HEK293 (cell line): ENCODE results near the gene FBXL15.
A peak's percentile ranks its signal among the peaks of the same experiment; 100 is the strongest.

Source experiments
- CTCF ChIP-seq: fragments of 450-650 bp; formaldehyde crosslinking; IDR thresholded peaks from 2 replicates; pipeline ENCODE4 v1.5.1; 2016; ENCODE audit warnings: missing biosample characterization, missing genetic modification characterization
- EGR2 ChIP-seq: fragments of 450-650 bp; formaldehyde crosslinking; IDR thresholded peaks from 2 replicates; pipeline ENCODE4 v1.5.1; 2016; ENCODE audit warnings: low read depth, missing biosample characterization, missing genetic modification characterization
- GLIS1 ChIP-seq: fragments of 450-650 bp; formaldehyde crosslinking; IDR thresholded peaks from 2 replicates; pipeline ENCODE4 v1.5.1; 2016; ENCODE audit warnings: missing biosample characterization, missing genetic modification characterization
- KLF10 ChIP-seq: fragments of 450-650 bp; IDR thresholded peaks from 2 replicates; pipeline ENCODE4 v1.5.1; 2018; ENCODE audit warnings: missing biosample characterization, mild to moderate bottlenecking, missing genetic modification characterization
- KLF8 ChIP-seq: fragments of 450-650 bp; formaldehyde crosslinking; IDR thresholded peaks from 2 replicates; pipeline ENCODE4 v1.5.1; 2016; ENCODE audit warnings: missing biosample characterization, missing genetic modification characterization
- SALL2 ChIP-seq: fragments of 450-650 bp; formaldehyde crosslinking; IDR thresholded peaks from 2 replicates; pipeline ENCODE4 v1.5.0; 2017; ENCODE audit warnings: missing biosample characterization, mild to moderate bottlenecking, missing genetic modification characterization, borderline replicate concordance
- SCRT2 ChIP-seq: fragments of 450-650 bp; formaldehyde crosslinking; IDR thresholded peaks from 2 replicates; pipeline ENCODE4 v1.5.1; 2016; ENCODE audit warnings: missing biosample characterization, missing genetic modification characterization
- SP7 ChIP-seq: fragments of 450-650 bp; formaldehyde crosslinking; IDR thresholded peaks from 2 replicates; pipeline ENCODE4 v1.5.1; 2016; ENCODE audit warnings: missing biosample characterization, missing genetic modification characterization
- TCF7L2 ChIP-seq: IDR thresholded peaks from 2 replicates; pipeline ENCODE4 v1.6.1; 2011; ENCODE audit warnings: low read depth, mild to moderate bottlenecking, inconsistent platforms, low read length, moderate library complexity, borderline replicate concordance
- YY2 ChIP-seq: fragments of 450-650 bp; formaldehyde crosslinking; IDR thresholded peaks from 2 replicates; pipeline ENCODE4 v1.5.1; 2016; ENCODE audit warnings: missing biosample characterization, missing genetic modification characterization
- ZBTB7A ChIP-seq: fragments of 450-650 bp; formaldehyde crosslinking; IDR thresholded peaks from 2 replicates; pipeline ENCODE4 v1.5.1; 2016; ENCODE audit warnings: low read depth, missing biosample characterization, missing genetic modification characterization
- ZEB2 ChIP-seq: fragments of 450-650 bp; formaldehyde crosslinking; IDR thresholded peaks from 2 replicates; pipeline ENCODE4 v1.5.1; 2016; ENCODE audit warnings: missing biosample characterization, missing genetic modification characterization
- ZFP41 ChIP-seq: fragments of 450-650 bp; formaldehyde crosslinking; IDR thresholded peaks from 2 replicates; pipeline ENCODE4 v1.5.1; 2016; ENCODE audit warnings: missing biosample characterization, missing genetic modification characterization, borderline replicate concordance
- ZNF114 ChIP-seq: fragments of 450-650 bp; formaldehyde crosslinking; IDR thresholded peaks from 2 replicates; pipeline ENCODE4 v1.5.0; 2017; ENCODE audit warnings: missing biosample characterization, missing genetic modification characterization
- ZNF138 ChIP-seq: fragments of 450-650 bp; formaldehyde crosslinking; IDR thresholded peaks from 2 replicates; pipeline ENCODE4 v1.5.1; 2016; ENCODE audit warnings: missing biosample characterization, missing genetic modification characterization, borderline replicate concordance
- ZNF140 ChIP-seq: fragments of 450-650 bp; formaldehyde crosslinking; IDR thresholded peaks from 2 replicates; pipeline ENCODE4 v1.5.1; 2016; ENCODE audit warnings: missing biosample characterization, missing genetic modification characterization
- ZNF157 ChIP-seq: fragments of 450-650 bp; formaldehyde crosslinking; IDR thresholded peaks from 2 replicates; pipeline ENCODE4 v1.5.1; 2016; ENCODE audit warnings: missing biosample characterization, missing genetic modification characterization
- ZNF18 ChIP-seq: fragments of 450-650 bp; formaldehyde crosslinking; IDR thresholded peaks from 2 replicates; pipeline ENCODE4 v1.5.1; 2016; ENCODE audit warnings: missing biosample characterization, missing genetic modification characterization
- ZNF223 ChIP-seq: fragments of 450-650 bp; formaldehyde crosslinking; IDR thresholded peaks from 2 replicates; pipeline ENCODE4 v1.5.1; 2016; ENCODE audit warnings: missing biosample characterization, missing genetic modification characterization
- ZNF311 ChIP-seq: fragments of 450-650 bp; formaldehyde crosslinking; IDR thresholded peaks from 2 replicates; pipeline ENCODE4 v1.5.1; 2017; ENCODE audit warnings: missing biosample characterization, missing genetic modification characterization, borderline replicate concordance
- ZNF354C ChIP-seq: fragments of 450-650 bp; formaldehyde crosslinking; IDR thresholded peaks from 2 replicates; pipeline ENCODE4 v1.5.1; 2016; ENCODE audit warnings: missing biosample characterization, missing genetic modification characterization, low read depth, borderline replicate concordance
- ZNF362 ChIP-seq: fragments of 450-650 bp; formaldehyde crosslinking; IDR thresholded peaks from 2 replicates; pipeline ENCODE4 v1.5.1; 2016; ENCODE audit warnings: missing biosample characterization, missing genetic modification characterization
- ZNF37A ChIP-seq: fragments of 450-650 bp; IDR thresholded peaks from 2 replicates; pipeline ENCODE4 v1.5.1; 2018; ENCODE audit warnings: missing biosample characterization, missing genetic modification characterization
- ZNF501 ChIP-seq: fragments of 450-650 bp; formaldehyde crosslinking; IDR thresholded peaks from 2 replicates; pipeline ENCODE4 v1.5.1; 2016; ENCODE audit warnings: missing biosample characterization, missing genetic modification characterization
- ZNF529 ChIP-seq: fragments of 450-650 bp; formaldehyde crosslinking; IDR thresholded peaks from 2 replicates; pipeline ENCODE4 v1.5.1; 2017; ENCODE audit warnings: missing genetic modification characterization, missing biosample characterization; ENCODE audit not compliant: insufficient replicate concordance
- ZNF585B ChIP-seq: fragments of 450-650 bp; formaldehyde crosslinking; IDR thresholded peaks from 2 replicates; pipeline ENCODE4 v1.5.1; 2016; ENCODE audit warnings: missing biosample characterization, missing genetic modification characterization
- ZNF610 ChIP-seq: fragments of 450-650 bp; formaldehyde crosslinking; IDR thresholded peaks from 2 replicates; pipeline ENCODE4 v1.5.1; 2016; ENCODE audit warnings: missing biosample characterization, missing genetic modification characterization, borderline replicate concordance
- ZNF664 ChIP-seq: fragments of 450-650 bp; formaldehyde crosslinking; IDR thresholded peaks from 2 replicates; pipeline ENCODE4 v1.5.1; 2016; ENCODE audit warnings: missing biosample characterization, missing genetic modification characterization
- ZNF777 ChIP-seq: fragments of 450-650 bp; formaldehyde crosslinking; IDR thresholded peaks from 2 replicates; pipeline ENCODE4 v1.5.1; 2017; ENCODE audit warnings: missing biosample characterization, missing genetic modification characterization, borderline replicate concordance
- ZNF791 ChIP-seq: fragments of 450-650 bp; formaldehyde crosslinking; IDR thresholded peaks from 2 replicates; pipeline ENCODE4 v1.5.1; 2016; ENCODE audit warnings: missing biosample characterization, missing genetic modification characterization
- TF ChIP-seq, protein P1 (sequence below): IDR thresholded peaks from 2 replicates; pipeline ENCODE4 v1.6.1; 2011; ENCODE audit warnings: mild to moderate bottlenecking, low read depth, low read length, borderline replicate concordance
- TF ChIP-seq, protein P2 (sequence below): fragments of 450-650 bp; IDR thresholded peaks from 2 replicates; pipeline ENCODE4 v1.5.1; 2018; ENCODE audit warnings: missing biosample characterization, missing genetic modification characterization
- TF ChIP-seq, protein P3 (sequence below): fragments of 450-650 bp; formaldehyde crosslinking; IDR thresholded peaks from 2 replicates; pipeline ENCODE4 v1.5.1; 2016; ENCODE audit warnings: missing biosample characterization, missing genetic modification characterization

Gene FBXL15

DNA sequence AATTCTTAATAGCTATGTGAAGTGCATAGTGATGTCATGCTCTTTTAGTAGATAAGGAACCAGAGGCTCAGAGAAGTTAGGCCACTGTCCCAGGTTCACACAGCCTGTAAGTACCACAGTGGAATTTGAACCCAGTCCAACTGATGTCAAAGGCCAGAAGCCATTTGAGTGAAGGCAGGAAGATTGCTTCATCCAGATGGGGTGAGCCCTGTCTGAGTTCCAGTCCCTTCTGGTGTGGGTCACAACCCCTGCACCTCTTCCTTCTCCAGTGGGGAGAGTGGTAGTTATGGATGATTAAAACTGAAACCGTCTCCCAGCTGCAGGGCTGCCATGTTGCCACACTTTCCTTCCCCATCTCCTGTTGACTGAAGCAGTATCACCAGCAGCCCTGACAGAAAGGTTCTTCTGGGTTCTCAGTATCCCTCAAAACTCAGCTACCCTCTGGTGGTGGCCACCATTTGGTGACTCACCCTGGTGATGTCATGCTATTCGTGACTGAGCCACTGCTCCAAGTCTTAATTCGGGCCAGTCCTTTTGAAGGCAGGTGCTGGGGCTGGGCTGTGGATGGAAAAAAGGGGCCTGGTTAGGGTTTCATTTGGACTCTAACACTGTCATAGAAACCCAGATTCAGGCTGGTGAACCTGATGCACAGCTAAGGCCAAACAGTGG lies 32.2 kb downstream of the FBXL15 start (continued):
- TF ChIP-seq ZNF138 (tag by site-specific recombination) (no peak), ZNF140 (tag by site-specific recombination) (no peak), ZNF354C (no peak), ZNF529 (tag by site-specific recombination) (no peak), ZNF223 (no peak), ZEB2 (tag by site-specific recombination) (peak; percentile 91), YY2 (tag by site-specific recombination) (no peak; the same call in 1 of the 2 replicates), SALL2 (no peak), ZNF18 (tag by site-specific recombination) (no peak), ZNF362 (tag by site-specific recombination) (no peak), KLF10 (0 out of 2 replicates have a peak, but pooled peaks have one; percentile 47), ZNF664 (tag by site-specific recombination) (no peak), SP7 (tag by site-specific recombination) (peak; percentile 85), GLIS1 (tag by site-specific recombination) (peak; percentile 46; the same call in 1 of the 2 replicates), ZNF114 (tag by site-specific recombination) (no peak), ZBTB7A (tag by site-specific recombination) (no peak), ZFP41 (tag by site-specific recombination) (no peak), KLF8 (peak; percentile 67), ZNF157 (no peak), ZNF501 (peak; percentile 64; the same call in 1 of the 2 replicates), EGR2 (tag by site-specific recombination) (no peak), ZNF585B (tag by site-specific recombination) (no peak), ZNF777 (tag by site-specific recombination) (no peak), ZNF791 (tag by site-specific recombination) (no peak), ZNF610 (tag by site-specific recombination) (no peak), ZNF311 (tag by site-specific recombination) (no peak), ZNF37A (tag by site-specific recombination) (no peak), CTCF (tag by site-specific recombination) (no peak; the same call in 1 of the 2 replicates), TCF7L2 (no peak), SCRT2 (tag by site-specific recombination) (peak; percentile 77)
- TF ChIP-seq, protein P1, sequence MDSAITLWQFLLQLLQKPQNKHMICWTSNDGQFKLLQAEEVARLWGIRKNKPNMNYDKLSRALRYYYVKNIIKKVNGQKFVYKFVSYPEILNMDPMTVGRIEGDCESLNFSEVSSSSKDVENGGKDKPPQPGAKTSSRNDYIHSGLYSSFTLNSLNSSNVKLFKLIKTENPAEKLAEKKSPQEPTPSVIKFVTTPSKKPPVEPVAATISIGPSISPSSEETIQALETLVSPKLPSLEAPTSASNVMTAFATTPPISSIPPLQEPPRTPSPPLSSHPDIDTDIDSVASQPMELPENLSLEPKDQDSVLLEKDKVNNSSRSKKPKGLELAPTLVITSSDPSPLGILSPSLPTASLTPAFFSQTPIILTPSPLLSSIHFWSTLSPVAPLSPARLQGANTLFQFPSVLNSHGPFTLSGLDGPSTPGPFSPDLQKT: no peak
- TF ChIP-seq, protein P2, sequence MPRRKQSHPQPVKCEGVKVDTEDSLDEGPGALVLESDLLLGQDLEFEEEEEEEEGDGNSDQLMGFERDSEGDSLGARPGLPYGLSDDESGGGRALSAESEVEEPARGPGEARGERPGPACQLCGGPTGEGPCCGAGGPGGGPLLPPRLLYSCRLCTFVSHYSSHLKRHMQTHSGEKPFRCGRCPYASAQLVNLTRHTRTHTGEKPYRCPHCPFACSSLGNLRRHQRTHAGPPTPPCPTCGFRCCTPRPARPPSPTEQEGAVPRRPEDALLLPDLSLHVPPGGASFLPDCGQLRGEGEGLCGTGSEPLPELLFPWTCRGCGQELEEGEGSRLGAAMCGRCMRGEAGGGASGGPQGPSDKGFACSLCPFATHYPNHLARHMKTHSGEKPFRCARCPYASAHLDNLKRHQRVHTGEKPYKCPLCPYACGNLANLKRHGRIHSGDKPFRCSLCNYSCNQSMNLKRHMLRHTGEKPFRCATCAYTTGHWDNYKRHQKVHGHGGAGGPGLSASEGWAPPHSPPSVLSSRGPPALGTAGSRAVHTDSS (tag by site-specific recombination): no peak
- TF ChIP-seq, protein P3, sequence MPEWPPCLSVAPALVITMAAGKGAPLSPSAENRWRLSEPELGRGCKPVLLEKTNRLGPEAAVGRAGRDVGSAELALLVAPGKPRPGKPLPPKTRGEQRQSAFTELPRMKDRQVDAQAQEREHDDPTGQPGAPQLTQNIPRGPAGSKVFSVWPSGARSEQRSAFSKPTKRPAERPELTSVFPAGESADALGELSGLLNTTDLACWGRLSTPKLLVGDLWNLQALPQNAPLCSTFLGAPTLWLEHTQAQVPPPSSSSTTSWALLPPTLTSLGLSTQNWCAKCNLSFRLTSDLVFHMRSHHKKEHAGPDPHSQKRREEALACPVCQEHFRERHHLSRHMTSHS (tag by site-specific recombination): no peak
